Measurements from ENCODE around the gene TVP23C. TPM values are rescaled to one million over a fixed set of nuclear protein-coding genes. Genes with fewer than 3 reads are reported as not detected.

Gene TVP23C
- total RNA-seq, 2 donors from 2014 or later: 26.9 to 55.9 TPM

DNA sequence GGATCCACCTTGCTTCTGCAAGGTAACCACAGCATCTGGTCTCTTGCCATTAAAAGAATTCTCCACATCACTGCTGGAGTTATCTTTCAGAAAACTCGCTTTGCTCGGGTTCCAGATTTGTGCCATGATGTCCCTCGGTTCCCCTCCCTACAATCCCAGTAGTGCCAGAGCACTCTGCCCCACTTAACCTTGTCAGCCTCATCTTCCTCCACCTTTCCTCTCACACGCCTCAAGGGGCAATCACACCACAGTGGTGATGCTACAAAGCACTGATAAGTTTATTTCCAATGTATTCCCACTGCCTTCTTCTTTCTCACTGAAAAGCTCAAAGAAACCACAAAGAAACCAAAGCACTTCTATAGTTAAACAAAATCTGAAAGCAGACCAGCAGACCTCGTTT lies 84.4 kb downstream of the TVP23C start:
- no peaks in the 10 kb centered on the region for H3K27me3 Mint-ChIP-seq
- H3K27ac Mint-ChIP-seq: no peak overlapping the region
- H3K9me3 Mint-ChIP-seq: no peaks in the 10 kb centered on the region
- DNase-seq (ENCODE audit: low spot score) (no peak), ATAC-seq (no peak)
- H3K36me3 Mint-ChIP-seq: no peaks in the 10 kb centered on the region
- H3K4me1 Mint-ChIP-seq (ENCODE audit: low read depth in 2 of 2): peaks cover 0 to 5% of the 10 kb centered on the region in 2 donors
- no peak overlapping the region for H3K4me3 Mint-ChIP-seq

DNA sequence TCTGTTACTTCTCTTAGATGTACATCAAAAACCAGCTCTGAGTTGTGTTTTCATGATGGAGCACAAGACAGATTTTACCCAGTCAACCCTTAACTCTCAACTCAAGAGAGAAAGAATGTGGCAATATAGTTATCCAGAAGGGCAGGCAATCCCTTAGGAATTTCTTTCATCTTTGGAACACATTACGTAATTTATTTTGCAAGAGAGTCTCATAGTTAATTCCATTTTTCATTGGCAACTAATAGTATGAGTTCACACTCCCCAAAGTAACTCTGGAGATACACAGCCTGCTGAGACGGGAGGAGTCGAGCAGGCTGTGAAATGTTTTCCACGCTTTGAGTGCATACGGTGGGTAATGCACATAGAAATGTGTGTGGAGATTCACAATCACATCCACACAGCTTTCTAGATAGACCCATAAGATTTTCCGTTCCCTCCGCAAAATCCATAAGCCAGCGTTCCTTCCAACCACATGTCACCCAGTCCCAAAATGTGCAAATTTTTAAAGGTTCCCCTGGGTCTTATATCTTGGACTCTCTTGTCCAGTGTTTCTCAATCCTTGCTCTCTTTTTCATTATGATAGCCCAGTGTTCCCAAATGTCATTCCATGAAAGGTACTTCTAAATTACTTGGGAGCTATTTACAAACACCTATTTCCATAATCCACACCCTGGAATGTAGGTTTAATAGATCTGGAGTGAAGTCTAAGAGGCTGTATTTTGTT lies 87.5 kb downstream of the TVP23C start:
- no peak overlapping the region for H3K4me3 Mint-ChIP-seq
- H3K27ac Mint-ChIP-seq: no peak overlapping the region
- H3K27me3 Mint-ChIP-seq: no peaks in the 10 kb centered on the region
- H3K4me1 Mint-ChIP-seq (ENCODE audit: low read depth in 2 of 2): peaks cover 0 to 5% of the 10 kb centered on the region in 2 donors
- ATAC-seq (no peak), DNase-seq (ENCODE audit: low spot score) (no peak)
- no peaks in the 10 kb centered on the region for H3K36me3 Mint-ChIP-seq
- H3K9me3 Mint-ChIP-seq: no peaks in the 10 kb centered on the region

DNA sequence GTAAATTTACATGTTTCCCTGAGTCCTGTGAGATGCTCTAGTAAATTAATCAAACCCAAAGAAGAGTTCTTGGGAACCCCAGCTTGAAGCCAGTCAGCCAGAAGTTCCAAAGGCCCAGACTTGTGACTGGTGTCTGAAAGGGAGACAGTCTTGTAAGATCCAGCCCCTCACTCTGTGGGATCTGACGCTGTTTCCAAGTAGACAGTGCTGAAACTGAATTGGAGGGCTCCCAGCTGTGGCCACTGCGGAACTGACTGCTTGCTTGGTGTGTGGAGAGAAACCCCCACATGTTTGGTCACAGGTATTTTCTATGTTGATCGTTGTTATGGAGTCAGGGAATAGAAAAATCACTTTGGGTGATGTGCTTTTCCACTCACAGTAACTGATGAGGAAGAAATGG lies 90.4 kb downstream of the TVP23C start:
- ATAC-seq (no peak), DNase-seq (ENCODE audit: low spot score) (no peak)
- H3K4me1 Mint-ChIP-seq (ENCODE audit: low read depth in 2 of 2): peaks cover 0 to 3% of the 10 kb centered on the region in 2 donors
- H3K27ac Mint-ChIP-seq: no peak overlapping the region
- H3K4me3 Mint-ChIP-seq: no peak overlapping the region
- H3K9me3 Mint-ChIP-seq: no peaks in the 10 kb centered on the region
- H3K36me3 Mint-ChIP-seq: no peaks in the 10 kb centered on the region
- H3K27me3 Mint-ChIP-seq: no peaks in the 10 kb centered on the region

DNA sequence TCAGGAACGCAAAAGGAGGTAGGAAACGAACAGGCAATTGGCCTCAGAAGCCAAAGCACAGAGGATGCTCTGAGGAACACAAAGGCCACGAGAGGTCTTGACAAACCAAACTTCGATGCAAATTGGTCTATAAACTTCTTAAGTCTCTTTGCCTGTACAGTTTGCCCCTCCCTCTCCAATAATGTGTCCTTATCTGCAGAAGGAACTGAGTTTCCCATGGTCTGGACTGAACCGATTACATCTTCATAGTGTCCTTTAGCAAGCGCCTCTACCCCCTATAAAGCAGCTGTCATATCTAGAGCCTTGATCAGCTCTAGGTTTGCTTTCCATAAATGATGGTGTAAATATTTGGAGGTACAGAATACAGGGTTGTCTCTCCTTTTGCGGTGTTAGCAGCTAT lies 92.7 kb downstream of the TVP23C start:
- ATAC-seq: no peak
- no peak overlapping the region for H3K4me3 Mint-ChIP-seq
- H3K4me1 Mint-ChIP-seq (ENCODE audit: low read depth in 2 of 2): peaks cover 0 to 4% of the 10 kb centered on the region in 2 donors
- no peak for DNase-seq (ENCODE audit: low spot score)
- no peak overlapping the region for H3K27ac Mint-ChIP-seq
- no peaks in the 10 kb centered on the region for H3K36me3 Mint-ChIP-seq
- H3K9me3 Mint-ChIP-seq: no peaks in the 10 kb centered on the region
- no peaks in the 10 kb centered on the region for H3K27me3 Mint-ChIP-seq

DNA sequence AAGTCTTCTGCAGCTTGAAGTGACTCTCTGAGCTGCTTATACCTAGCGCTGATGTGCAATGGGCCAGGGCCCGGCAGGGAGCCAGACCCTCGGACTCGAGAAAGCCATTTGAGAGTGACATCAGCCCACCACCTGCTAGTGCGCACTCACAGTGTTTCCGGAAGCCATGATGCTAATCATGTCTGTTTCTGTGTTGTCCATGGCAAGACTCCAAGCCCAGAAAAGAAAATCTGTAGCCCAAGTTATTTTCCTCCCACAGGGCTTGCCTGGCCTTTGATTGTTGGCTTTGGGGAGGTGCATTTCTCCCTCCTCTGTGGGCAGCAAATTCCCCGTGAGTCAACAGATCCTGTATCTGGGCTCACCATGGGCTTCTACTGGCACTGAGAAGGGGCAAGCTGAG lies 94.0 kb downstream of the TVP23C start:
- DNase-seq (ENCODE audit: low spot score) (no peak), ATAC-seq (no peak)
- Mint-ChIP-seq H3K27me3 (no peaks in the 10 kb centered on the region), H3K27ac (no peak overlapping the region), H3K36me3 (no peaks in the 10 kb centered on the region), H3K4me1 (ENCODE audit: low read depth in 2 of 2) (peaks cover 0 to 4% of the 10 kb centered on the region in 2 donors), H3K9me3 (no peaks in the 10 kb centered on the region), H3K4me3 (no peak overlapping the region)

DNA sequence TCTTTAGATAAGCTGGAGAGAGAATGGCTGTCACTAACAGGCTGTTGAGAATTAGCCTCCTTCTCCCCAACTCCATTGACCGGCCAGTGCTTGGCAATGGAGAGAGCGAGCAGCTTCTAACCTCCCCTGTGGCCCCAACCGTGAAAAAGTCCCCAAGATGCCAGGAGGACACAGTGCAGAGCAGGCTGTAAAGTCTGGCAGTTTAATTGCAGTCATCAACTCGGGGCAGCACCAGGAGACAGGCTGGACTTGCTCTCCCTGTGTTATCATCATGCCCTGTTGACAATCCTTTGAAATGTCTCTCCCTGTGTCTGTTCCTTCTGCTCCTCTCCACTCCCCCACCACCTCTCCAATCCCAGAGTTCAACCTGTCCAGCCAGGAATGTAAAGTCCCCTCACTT lies 95.2 kb downstream of the TVP23C start:
- H3K4me1 Mint-ChIP-seq (ENCODE audit: low read depth in 2 of 2): peaks cover 0 to 4% of the 10 kb centered on the region in 2 donors

DNA sequence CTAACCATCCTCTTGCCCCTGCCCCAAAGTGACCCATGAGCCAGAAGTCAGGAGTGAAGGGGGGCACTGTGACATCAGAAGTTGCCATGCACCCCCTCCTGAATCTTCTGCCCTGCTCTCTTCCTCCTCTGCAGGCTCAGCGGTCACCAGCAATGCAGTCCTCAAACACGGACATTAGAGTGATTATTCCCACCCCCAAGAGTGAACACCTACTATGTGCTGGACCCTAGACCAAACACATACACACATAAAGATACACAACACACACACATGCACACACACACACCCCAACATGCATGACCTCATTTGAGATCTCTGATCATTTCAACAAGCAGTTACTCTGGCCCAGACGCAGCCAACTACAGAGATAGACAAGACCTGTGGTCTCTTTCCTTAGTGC lies 95.7 kb downstream of the TVP23C start, which contains the start of gene CDRT4:
TSS of gene CDRT4 (minus strand) at position 30 of the 400 bp plus-strand sequence. CDS start 27,383 bp downstream, outside the sequence.
- no peak for DNase-seq (ENCODE audit: low spot score)
- H3K4me1 Mint-ChIP-seq (ENCODE audit: low read depth in 2 of 2): peaks cover 0 to 4% of the 10 kb centered on the region in 2 donors
- H3K27me3 Mint-ChIP-seq: no peaks in the 10 kb centered on the region
- H3K4me3 Mint-ChIP-seq: no peak within 1 kb of the TSS
- no peak for ATAC-seq
- no peaks in the 10 kb centered on the region for H3K9me3 Mint-ChIP-seq
- no peak within 1 kb of the TSS for H3K27ac Mint-ChIP-seq
- peaks cover 3% of the 10 kb centered on the region for H3K36me3 Mint-ChIP-seq

More for the DNA sequence above, 95.2 kb downstream of the TVP23C start:
- Mint-ChIP-seq H3K27me3 (no peaks in the 10 kb centered on the region), H3K36me3 (no peaks in the 10 kb centered on the region), H3K9me3 (no peaks in the 10 kb centered on the region), H3K27ac (no peak overlapping the region), H3K4me3 (no peak overlapping the region)
- ATAC-seq: no peak
- no peak for DNase-seq (ENCODE audit: low spot score)

DNA sequence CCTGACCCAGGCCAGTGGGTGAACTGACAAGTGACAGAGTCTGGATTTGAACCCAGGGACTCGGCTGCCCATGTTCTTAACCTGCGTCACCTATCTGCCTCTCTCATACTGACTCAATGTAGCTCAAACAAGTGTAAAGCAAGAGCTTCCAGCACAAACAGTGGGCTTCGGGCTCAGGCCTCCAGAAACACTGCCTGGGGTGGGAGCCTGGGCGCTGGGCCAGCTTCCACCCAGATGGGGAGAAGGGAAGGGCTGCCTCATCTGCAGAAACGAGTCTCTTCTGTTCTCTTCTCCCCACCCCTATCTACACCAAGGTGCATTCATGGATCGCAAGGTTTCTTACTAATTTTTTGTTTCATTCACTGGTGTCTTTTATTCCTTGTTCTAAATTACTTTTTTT lies 97.2 kb downstream of the TVP23C start:
- peaks cover 6% of the 10 kb centered on the region for H3K36me3 Mint-ChIP-seq
- H3K4me1 Mint-ChIP-seq (ENCODE audit: low read depth in 2 of 2): peaks cover 0 to 4% of the 10 kb centered on the region in 2 donors
- ATAC-seq: no peak
- no peaks in the 10 kb centered on the region for H3K9me3 Mint-ChIP-seq
- no peak overlapping the region for H3K27ac Mint-ChIP-seq
- H3K4me3 Mint-ChIP-seq: no peak overlapping the region
- no peaks in the 10 kb centered on the region for H3K27me3 Mint-ChIP-seq
- DNase-seq (ENCODE audit: low spot score): no peak

DNA sequence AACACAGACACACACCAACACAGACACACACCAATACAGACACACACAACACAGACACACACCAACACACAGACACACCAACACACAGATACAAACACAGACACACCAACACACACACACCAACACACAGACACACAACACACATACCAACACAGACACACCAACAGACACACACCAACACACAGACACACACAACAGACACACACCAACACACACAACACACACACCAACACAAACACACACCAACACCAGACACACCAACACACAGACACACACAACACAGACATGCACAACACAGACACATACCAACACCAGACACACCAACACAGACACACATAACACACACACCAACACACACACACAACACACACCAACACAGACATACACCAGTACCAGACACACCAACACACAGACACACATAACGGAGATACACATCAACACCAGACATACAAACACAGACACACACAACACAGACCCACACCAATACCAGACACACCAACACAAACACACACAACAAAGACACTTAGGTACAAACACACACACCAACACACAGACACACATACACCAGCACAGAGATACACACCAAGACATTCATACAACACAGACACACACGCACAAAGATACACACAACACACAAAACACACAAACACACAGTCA lies 98.1 kb downstream of the TVP23C start:
- no peak overlapping the region for H3K4me3 Mint-ChIP-seq
- no peak overlapping the region for H3K27ac Mint-ChIP-seq
- H3K36me3 Mint-ChIP-seq: peaks cover 6% of the 10 kb centered on the region
- H3K9me3 Mint-ChIP-seq: no peaks in the 10 kb centered on the region
- no peak for ATAC-seq
- H3K4me1 Mint-ChIP-seq (ENCODE audit: low read depth in 2 of 2): peaks cover 0 to 4% of the 10 kb centered on the region in 2 donors
- H3K27me3 Mint-ChIP-seq: no peaks in the 10 kb centered on the region
- no peak for DNase-seq (ENCODE audit: low spot score)

DNA sequence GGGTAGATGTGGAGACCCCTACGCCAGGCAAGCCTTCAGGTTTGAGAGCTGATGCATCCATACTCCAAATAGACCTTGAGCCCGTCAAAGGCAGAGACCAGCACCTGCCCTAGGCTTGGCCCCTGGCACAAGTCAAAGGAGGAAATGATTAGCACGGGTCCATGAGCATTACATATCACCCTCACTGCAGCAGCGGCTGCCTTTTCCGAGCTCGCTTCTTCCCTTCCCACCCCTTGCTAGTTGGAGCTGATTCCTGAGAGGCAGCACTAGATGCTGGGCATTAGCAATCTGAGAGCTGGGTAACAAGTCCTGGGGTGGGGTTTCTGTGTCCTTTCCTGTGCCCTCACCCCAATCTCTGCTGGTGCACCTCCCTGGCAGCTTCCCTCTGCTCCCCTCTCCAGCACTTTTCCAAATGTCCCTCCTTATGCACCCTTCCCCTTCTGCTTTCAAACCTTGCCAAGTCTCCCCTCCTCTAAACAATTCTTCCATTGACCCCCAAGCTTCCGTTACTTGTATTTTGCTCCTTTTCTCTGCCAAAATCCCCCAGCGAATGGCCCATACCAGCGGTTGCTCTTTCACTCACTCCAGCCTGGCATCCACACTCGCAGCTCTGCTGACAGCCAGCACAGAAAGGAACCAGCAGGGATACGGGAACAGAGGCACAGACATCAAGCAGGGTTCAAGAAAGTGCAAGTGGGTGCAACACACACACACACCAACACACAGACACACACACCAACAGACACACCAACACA lies 98.9 kb downstream of the TVP23C start:
- no peak for ATAC-seq
- Mint-ChIP-seq H3K27me3 (no peaks in the 10 kb centered on the region), H3K4me3 (no peak overlapping the region), H3K4me1 (ENCODE audit: low read depth in 2 of 2) (peaks cover 0 to 7% of the 10 kb centered on the region in 2 donors), H3K27ac (no peak overlapping the region), H3K36me3 (peaks cover 6% of the 10 kb centered on the region), H3K9me3 (no peaks in the 10 kb centered on the region)
- no peak for DNase-seq (ENCODE audit: low spot score)

DNA sequence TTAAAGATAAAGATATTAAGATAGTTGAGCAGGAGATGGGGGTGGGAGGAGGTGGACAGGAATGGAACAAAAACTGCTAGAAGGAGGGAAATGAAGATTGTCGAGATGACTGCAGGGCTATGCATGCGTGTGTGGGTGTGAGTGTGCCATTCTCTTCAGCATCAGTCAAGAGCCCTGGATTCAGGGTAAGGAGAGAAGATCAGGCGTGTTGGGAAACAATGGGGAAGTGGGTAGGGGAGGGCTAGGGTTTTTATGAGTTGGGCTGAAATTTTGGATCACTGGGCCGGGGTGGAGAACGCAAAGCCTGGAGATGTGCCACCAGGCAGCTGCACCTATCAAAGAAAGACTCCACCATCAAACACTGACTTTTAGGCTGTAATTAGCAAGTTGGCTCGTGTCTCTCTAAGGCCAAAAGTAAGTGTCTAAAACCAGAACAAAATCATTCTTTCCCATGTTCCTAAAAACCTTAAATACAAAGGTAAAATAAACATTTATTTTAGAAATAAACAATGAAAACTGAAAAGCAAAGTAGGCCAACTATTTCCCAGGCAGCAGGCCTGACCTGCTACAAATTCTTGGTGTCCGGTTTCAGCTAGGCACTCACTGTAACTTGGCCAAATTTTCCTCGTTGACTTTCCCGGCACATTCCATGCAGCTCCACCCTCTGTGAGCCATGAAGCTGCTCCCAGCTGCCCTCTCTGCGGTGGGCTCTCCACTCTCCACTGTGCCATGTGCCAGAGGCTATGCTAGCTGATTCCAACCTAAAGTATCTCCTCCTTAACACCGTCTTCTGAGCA lies 100.1 kb downstream of the TVP23C start:
- Mint-ChIP-seq H3K9me3 (no peaks in the 10 kb centered on the region), H3K4me3 (no peak overlapping the region), H3K27ac (no peak overlapping the region), H3K36me3 (peaks cover 6% of the 10 kb centered on the region), H3K4me1 (ENCODE audit: low read depth in 2 of 2) (peaks cover 0 to 7% of the 10 kb centered on the region in 2 donors), H3K27me3 (no peaks in the 10 kb centered on the region)
- DNase-seq (ENCODE audit: low spot score) (no peak), ATAC-seq (no peak)

DNA sequence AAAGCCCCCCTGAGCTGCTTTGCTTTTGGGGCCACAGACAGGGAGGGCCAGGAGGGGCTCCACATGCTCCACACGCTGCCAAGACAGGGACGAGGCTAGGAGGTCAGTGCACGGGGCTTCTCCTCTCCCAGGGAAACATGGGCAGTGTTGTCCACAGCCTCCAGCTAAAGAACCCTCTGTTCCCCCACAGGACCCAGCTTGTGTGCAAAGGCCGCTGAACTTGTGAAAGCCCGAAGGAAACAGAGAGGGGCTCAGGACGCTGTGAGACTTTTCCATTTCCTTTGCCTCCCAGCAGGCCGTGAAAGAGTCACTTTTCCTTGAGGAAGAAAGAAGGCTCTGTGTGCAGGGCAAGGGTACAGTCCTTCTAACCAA lies 105.6 kb downstream of the TVP23C start:
- Mint-ChIP-seq H3K4me3 (no peak overlapping the region), H3K9me3 (no peaks in the 10 kb centered on the region), H3K36me3 (peaks cover 22% of the 10 kb centered on the region), H3K4me1 (ENCODE audit: low read depth in 2 of 2) (peaks cover 0 to 5% of the 10 kb centered on the region in 2 donors), H3K27me3 (no peaks in the 10 kb centered on the region), H3K27ac (no peak overlapping the region)
- DNase-seq (ENCODE audit: low spot score) (no peak), ATAC-seq (no peak)

DNA sequence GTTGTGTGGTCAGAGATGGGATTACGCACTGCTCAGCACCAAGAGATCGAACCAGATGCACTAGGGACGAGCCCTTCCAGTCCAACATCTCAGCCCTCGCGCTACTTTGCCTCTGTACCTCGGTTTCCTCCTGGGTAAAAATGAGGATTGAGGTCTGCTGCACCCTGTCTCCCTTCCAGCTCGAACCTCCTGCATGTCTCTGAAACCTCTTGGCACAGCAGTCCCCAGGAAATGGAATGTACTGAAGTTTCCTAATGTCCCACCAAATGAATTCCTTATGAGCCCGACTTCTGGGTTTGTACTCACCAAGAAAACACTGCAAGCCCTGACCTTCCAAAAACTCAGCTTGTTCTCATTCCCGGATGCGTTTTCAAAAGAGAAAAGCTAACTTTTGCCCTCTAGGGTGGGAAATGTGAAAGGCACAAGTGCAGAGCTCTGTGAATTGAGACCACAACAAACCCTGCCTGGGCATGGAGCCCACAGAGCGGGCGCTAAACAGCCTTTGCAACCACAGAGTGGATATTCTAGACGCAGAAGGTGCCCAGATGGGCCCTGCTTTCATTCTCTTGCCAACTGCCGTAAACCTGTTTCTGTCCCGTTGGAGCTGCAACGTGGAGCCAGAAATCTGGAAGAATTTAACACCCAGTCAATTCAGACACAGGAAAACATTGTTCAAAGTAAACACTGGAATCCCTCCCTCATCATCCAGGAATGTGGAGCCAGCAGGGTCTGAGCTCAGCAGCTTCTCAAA lies 106.1 kb downstream of the TVP23C start:
- Mint-ChIP-seq H3K4me3 (no peak overlapping the region), H3K27me3 (no peaks in the 10 kb centered on the region), H3K9me3 (no peaks in the 10 kb centered on the region), H3K4me1 (ENCODE audit: low read depth in 2 of 2) (peaks cover 0 to 5% of the 10 kb centered on the region in 2 donors), H3K36me3 (peaks cover 18% of the 10 kb centered on the region), H3K27ac (no peak overlapping the region)
- DNase-seq (ENCODE audit: low spot score) (no peak), ATAC-seq (no peak)

Data from natural killer cell treated with Interleukin-12 subunit alpha and Interleukin-12 subunit beta and Interleukin-15 and Interleukin-18, amount 100 ng/mL, for 72 hours (primary cell).